ENCODE measurements around the gene OR4K15. TPM values are rescaled to one million over a fixed set of nuclear protein-coding genes. Genes with fewer than 3 reads are reported as not detected.

The OR4K15 gene
- total RNA-seq (not detected), polyA plus RNA-seq (not detected)
- long read RNA-seq, donor 1, result 0 reads
- long read RNA-seq, donor 2, result 0 reads
- long read RNA-seq, donor 3, result 0 reads

- Histone ChIP-seq H3K27me3 (no peaks in the 10 kb centered on the region), H3K4me3 (no peak within 1 kb of the TSS), H3K4me1 (no peaks in the 10 kb centered on the region), H3K36me3 (no peaks in the 10 kb centered on the region), H3K27ac (no peak within 1 kb of the TSS), H3K9me3 (no peaks in the 10 kb centered on the region)
- WGBS, 4 donors, result 91 to 95% (median 93%) methylated on average over 3 of the region's 3 CpGs
- intact Hi-C loops (cut with DNase I), result no loop called here
- TF ChIP-seq CTCF (IDR thresholded peaks at IDR 0.05) (no peak), POLR2A (IDR thresholded peaks at IDR 0.05) (no peak)
- ATAC-seq (no peak), DNase-seq (no peak)
Observed at GRCh38 chr14:19975291-19975690, at the start of gene OR4K15. Gene OR4K15 (plus strand): TSS chr14:19975591. CDS start chr14:19975591, 0 bp downstream.

GRCh38 chr14:19930617-19931016 lies 44.8 kb upstream of the OR4K15 start, which contains the start of gene OR4K1:
Gene OR4K1 (plus strand): TSS chr14:19930917. CDS start chr14:19935667, 4,750 bp downstream.
- H3K27me3 ChIP-seq, result no peaks in the 10 kb centered on the region
- H3K4me3 ChIP-seq, result no peak within 1 kb of the TSS
- no peak within 1 kb of the TSS for H3K27ac ChIP-seq
- TF ChIP-seq POLR2A (IDR thresholded peaks at IDR 0.05), result no peak
- TF ChIP-seq CTCF (IDR thresholded peaks at IDR 0.05), result no peak
- H3K9me3 ChIP-seq, result no peaks in the 10 kb centered on the region
- 47 to 52% (median 49%) methylated on average over 3 of the region's 3 CpGs for WGBS, 4 donors
- H3K4me1 ChIP-seq, result no peaks in the 10 kb centered on the region
- no peaks in the 10 kb centered on the region for H3K36me3 ChIP-seq
- DNase-seq, result no peak
- no peak for ATAC-seq
- intact Hi-C loops (cut with DNase I), result no loop called here

GRCh38 chr14:19941668-19942067 lies 33.7 kb upstream of the OR4K15 start:
- Histone ChIP-seq H3K27ac (no peak overlapping the region), H3K27me3 (no peaks in the 10 kb centered on the region), H3K4me1 (no peaks in the 10 kb centered on the region), H3K36me3 (no peaks in the 10 kb centered on the region), H3K4me3 (no peak overlapping the region), H3K9me3 (peaks cover 0 to 7% (median 0%) of the 10 kb centered on the region in 12 donors)
- whole genome bisulfite sequencing, 4 donors, result 56 to 85% (median 80%) methylated on average over 1 of the region's 1 CpG
- TF ChIP-seq CTCF (IDR thresholded peaks at IDR 0.05) (no peak), POLR2A (IDR thresholded peaks at IDR 0.05) (no peak)
- ATAC-seq (no peak), DNase-seq (no peak)
- intact Hi-C loops (cut with DNase I), result no loop called here

GRCh38 chr14:19947413-19948090 lies 27.8 kb upstream of the OR4K15 start:
- WGBS, 4 donors, result 70 to 78% (median 75%) methylated on average over 3 of the region's 3 CpGs
- DNase-seq (no peak), ATAC-seq (no peak)
- Histone ChIP-seq H3K27me3 (no peaks in the 10 kb centered on the region), H3K27ac (no peak overlapping the region), H3K4me1 (no peaks in the 10 kb centered on the region), H3K9me3 (no peaks in the 10 kb centered on the region), H3K4me3 (no peak overlapping the region), H3K36me3 (no peaks in the 10 kb centered on the region)
- no peak for TF ChIP-seq CTCF (IDR thresholded peaks at IDR 0.05)
- TF ChIP-seq POLR2A (IDR thresholded peaks at IDR 0.05), result no peak
- intact Hi-C loops (cut with DNase I), result no loop called here

Data from heart left ventricle (tissue), 16 donors.